SIG-M5 treated with dmso at 0.1 percent for 504 hours (cell line): ENCODE data around the gene ICAM2.
A peak's percentile ranks its signal among the peaks of the same experiment; 100 is the strongest.
"Not testable (repeated sequence)": the region's sequence is repeated elsewhere in the genome, so short reads cannot be mapped to it uniquely, and the experiment has no call there.

ENCODE experiments used
- DNase-seq: peaks from one replicate; lab custom pipeline; 2025; ENCODE audit not compliant: unreplicated experiment; lab: John Stamatoyannopoulos, UW

The ICAM2 gene

DNA sequence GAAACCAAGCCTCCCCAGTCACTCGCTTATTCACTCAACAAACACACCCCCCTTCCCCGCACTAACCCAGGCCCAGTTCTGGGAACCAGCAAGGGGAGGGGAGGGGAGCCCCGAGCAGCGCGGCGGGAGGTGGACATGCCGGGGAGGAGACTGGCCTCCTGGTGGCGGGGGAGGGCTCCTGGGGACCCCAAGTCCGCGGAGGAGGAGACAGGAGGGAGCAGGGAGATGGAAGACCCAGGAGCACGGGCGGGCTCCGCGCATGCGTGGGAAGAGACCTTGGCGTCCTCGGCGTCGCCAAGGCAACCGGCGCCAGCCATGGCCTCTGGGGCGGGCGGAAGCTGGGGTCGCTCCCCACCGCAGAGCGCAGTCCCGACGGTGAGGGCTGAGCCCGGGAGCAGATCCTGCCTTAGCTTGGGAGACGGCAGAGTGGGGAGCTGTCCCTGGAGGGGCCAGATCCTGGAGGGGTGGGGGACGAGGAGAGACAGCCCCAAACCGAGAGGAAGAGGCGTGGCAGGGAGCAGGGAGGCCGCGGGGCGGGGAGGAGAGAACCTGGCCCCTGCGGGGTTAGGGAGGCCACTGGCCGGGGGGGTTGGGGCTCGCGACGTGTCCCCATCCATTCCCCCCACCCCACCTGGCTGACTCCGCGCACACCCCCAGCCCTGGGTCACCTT lies 22.2 kb downstream of the ICAM2 start, which contains the start of gene PRR29:
TSS of gene PRR29 (plus strand) at position 302 of the 671 bp plus-strand sequence. CDS start at position 316, 14 bp downstream.
- peak; percentile 67 for DNase-seq

- DNase-seq: no peak
These were observed 22.9 kb downstream of the ICAM2 start for GRCh38 chr17:63997341-63998048.

DNA sequence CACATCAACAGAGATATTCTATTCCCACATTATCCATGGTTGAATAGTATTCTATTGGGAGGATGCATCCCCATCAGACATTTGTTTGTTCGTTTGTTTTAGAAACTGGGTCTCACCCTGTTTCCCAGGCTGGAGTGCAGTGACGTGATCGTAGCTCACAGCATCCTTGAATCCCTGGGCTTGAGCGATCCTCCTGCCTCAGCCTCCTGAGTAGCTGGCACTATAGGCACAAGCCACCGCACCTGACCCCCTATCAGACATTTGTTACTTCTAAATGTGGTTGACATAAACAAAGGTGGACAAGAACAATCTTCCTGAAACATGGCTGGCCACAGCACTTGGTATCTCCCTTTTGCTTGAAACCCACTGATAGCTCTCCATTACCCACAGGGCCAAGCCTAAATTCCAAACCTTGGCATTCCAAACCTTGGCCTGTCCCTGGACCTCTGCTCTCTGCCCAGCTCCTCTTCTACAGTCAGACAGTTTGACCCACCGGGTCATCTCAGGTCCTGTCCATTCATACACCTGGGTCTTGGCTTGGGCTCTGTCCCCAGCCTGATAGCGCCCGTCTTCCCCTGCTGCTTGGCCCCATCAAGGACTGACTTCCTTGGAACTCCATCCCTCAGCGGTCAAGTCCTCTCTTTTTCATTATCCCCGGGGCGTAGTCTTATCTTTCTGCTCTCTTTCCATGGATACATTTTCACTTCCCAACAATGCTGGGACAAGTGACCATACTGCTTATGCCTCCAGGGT lies 23.8 kb downstream of the ICAM2 start:
- DNase-seq: no peak

- DNase-seq: no peak
These were observed 24.8 kb downstream of the ICAM2 start for GRCh38 chr17:63995626-63996025.

GRCh38 chr17:63993368-63993985 lies 27.0 kb downstream of the ICAM2 start:
- no peak for DNase-seq

DNA sequence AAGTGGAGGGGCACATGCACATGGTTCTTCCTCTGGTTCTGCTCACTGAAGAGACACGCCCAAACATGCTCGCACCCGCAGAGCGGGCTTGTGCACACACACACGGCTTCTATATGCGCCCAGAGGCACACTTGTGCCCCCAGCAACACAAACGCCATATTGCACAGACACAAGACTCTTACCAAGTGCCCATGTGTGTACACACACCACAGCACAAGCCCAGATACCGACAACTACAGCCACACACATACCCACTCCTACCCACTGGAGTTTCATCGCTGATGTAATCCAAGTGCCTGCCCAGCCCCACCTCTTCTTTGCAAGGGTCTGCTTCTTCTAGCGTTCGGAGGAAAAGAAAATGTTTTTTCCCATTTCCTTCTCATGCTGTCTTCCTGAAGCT lies 28.8 kb downstream of the ICAM2 start:
- no peak for DNase-seq

DNA sequence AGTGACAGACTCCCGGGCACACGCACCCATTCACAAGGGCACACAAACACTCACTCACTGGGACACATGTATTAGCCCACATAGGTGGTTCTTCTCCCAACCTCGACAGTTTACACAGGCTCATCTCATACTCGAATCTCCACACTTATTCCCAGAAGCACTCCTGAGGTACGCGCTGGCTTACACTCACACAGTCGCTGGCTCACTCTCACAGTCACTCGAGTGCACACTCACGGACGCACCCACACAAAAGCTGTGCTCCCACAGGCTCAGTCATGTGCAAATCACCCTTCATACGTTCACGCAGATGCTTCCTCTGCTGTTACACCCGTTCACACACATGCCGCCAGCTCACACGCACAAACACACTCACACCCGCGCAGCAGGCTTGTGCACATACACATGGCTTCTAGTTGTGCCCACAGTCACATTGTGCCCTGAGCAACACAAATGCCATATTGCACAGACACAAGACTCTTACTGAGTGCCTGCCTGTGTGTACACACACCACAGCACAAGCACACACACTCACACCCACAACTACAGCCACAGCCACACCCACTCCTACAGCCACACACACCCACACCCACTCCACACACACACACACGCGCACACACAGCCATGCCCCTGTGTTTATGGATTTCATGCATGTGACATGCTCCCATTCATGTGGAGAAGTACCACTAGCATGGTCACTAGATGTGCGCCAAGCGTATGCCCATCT lies 30.6 kb downstream of the ICAM2 start:
- no peak for DNase-seq

GRCh38 chr17:63988741-63989621 lies 31.5 kb downstream of the ICAM2 start:
- no peak for DNase-seq

DNA sequence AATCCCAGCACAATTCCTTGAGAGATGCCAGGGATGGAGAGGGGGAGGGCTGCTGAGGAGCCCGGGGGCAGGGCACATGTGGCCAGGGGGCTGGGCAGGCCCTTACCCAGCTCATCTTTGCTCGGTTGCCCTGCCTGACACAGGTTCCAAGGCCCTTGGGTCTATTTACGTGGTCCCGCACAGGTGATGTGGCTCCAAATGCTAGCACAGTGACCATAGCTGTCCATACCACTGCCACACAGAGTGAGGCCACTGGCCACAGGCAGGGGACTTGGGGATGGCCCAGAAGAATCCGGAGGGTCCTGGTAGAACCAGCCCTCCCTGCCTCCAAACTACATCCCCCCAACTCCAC lies 32.3 kb downstream of the ICAM2 start:
- no peak for DNase-seq

DNA sequence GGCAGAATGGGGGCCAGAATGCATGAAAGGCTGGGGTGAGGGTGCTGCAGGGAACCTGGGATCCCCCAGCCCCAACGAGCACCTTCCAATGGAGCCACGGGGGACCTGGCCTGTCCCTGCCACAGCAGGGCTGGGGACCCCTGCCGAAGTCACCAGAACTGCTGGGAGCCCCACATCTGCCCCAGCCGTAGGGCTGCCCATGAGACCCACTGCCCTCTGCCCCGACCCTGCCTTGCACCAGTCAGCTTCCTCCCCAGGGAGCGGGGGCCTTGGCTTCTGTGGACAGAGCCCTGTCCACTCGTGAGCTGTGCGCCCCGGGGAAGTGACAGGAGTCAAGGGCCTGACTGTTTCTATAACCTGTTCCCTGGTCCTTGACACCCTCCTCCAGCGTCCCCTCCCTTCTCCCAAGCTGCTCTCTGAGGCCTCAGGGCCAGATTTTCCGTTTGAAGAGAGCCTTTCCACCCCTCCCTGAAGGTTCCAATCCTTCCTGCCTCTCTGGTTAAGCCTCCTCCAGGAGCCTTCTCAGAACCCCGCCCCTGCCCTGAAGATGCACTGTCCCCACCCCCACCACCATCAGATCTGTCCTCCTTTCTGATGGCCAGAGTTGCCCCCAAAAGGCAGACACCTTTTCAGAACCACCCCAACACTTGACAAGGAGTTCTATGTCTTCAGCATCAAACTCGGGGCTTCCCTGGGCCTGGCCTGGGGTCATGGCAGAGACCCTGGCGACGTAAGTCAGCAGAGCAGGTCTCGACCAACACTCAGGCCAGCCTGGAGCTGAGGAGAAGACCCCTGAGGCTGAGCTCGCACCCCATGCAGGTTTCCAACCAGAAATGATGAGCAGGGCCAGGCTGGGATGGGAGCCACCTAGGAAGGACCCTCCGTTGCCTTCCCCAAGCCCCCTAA lies 33.0 kb downstream of the ICAM2 start:
- no peak for DNase-seq

- DNase-seq: no peak
These were observed 33.6 kb downstream of the ICAM2 start for GRCh38 chr17:63986821-63987220.

- no peak for DNase-seq
These were observed 34.9 kb downstream of the ICAM2 start for GRCh38 chr17:63985387-63986140.

DNA sequence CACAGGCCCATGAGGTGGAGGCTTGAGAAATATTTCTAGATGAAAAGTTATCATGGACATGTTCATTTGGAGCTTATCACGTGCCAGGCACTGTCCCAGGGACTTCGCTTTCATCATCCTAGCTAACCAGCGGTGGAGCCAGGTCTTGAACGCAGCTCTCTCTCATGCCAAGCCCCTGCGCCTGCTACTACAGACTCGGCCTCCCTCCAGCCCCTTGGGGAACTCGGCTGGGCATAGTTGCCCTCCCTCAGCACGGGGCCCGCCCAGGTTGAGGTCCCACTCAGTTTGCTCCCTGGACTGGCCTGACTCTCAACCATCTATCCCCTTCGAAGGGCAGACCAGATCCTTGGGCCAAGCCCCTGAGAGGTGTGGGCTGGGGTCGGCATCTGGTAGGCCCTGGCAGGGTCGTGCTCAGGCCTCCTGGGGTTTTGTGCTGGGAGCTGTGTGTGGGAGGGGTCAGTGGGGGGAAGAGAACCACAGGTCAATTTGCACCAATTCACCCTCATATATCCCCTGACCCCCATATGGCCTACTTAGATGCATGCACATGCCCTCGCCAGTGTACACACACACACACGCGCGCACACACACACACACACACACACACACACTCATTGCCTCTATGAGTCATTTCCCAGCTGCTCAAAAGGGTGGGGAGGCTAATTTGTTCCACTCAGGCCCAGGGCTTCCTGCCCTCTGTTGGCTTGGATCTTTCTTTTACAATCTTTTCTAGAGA lies 35.6 kb downstream of the ICAM2 start:
- DNase-seq: peak; percentile 51

DNA sequence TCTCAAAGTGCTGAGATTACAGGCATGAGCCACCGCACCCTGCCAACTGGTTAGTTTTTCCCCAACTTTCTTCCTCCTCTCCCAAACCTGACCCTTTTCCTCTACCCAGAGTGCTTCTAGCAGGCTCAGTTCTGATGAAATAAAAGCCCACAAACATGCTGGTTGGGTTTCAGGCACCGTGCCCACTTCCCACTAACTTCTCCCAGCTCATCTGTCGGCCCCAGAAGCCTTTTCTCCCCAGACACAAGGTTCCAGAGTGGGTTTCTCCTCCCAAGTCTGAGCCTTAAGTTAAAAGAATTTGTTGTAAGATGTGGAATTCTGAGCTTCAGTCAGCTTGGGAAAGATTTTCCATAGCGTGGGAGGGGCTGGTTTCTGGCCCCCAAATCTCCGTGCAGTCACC lies 36.2 kb downstream of the ICAM2 start:
- DNase-seq: no peak

DNA sequence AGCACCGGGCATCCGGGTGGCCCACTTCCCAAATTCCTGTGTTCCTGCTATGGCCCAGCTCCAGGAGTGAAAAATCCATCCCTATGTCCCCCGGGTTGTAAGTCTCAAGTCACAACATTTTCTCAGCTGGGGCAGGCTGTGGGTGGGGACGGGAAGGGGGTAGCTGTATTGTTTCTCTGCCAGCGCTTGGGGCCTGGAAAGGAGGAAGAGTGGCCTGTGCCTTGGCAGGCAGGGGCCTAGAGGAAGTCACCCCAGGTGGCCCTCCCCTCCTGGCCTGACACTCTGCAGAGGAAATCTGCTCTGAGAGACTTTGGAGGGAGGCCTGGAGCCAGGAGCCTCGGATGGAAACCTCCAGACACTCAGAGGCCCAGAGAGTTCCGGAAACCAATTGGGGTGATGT lies 37.1 kb downstream of the ICAM2 start:
- DNase-seq: no peak

DNA sequence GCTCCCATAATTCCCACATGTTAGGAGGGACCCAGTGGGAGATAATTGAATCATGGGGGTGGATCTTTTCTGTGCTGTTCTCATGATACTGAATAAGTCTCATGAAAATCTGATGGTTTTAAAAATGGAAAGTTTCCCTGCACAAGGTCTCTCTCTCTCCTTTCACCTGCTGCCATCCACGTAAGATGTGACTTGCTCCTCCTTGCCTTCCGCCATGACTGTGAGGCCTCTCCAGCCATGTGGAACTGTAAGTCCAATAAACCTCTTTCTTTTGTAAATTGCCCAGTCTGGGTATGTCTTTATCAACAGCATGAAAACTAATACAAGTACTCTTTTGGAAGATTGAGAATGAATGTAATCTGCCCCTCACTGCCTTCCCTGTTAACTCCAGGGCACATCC lies 37.8 kb downstream of the ICAM2 start:
- not testable (repeated sequence) for DNase-seq
